ENCODE data around the gene METTL4.

Gene METTL4

DNA sequence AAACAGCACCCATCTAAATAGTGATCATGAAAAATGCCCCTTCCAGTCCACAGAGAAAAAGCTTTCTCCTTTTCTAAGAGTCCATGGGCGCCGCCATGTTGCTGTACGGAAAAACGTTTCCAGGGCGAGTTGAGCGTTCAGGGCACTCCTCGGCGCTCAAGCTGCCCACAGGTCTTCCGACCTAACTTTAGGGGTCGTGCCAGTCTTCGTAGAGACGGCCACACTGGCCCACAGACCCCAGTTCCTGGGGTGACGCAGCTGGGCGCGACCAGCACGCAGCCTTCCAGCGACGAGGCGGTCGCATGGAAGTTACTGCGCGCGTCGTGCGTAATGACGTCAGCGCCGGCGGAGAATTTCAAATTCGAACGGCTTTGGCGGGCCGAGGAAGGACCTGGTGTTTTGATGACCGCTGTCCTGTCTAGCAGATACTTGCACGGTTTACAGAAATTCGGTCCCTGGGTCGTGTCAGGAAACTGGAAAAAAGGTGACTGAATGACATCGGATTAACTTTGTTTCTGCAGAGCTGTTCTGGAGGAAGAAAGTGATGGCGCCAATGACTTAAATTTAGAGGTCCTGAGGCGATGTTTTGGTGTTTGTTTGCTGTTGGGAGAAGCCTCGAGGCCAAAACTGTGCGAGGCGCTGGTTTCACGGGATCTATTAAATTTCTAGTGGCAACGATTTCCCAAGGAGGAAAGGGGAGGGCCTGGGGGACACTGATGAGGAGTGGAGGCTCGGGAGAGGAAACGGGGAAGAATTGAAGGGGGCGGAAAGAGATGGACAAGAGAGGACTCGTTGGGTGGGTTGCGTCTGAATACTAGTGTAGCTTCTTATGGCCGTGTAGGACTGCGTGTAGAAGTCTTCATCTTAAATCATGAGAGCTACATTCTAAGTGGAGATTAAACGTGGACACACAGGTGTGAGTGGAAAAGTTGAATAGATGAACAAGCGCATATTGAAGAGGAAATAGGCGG lies at the start of gene METTL4, which contains the start of gene NDC80 (continued):
- TF ChIP-seq ZNF114 (tag by site-specific recombination; IDR thresholded peaks at IDR 0.05) (no peak), KLF10 (tag by site-specific recombination; IDR thresholded peaks at IDR 0.05) (no peak), ZNF692 (tag by site-specific recombination; IDR thresholded peaks at IDR 0.05) (peak; percentile 26; the same call in 1 of the 2 replicates), ZNF791 (tag by site-specific recombination; IDR thresholded peaks at IDR 0.05) (no peak), ZBTB17 (tag by site-specific recombination; IDR thresholded peaks at IDR 0.05) (peak; percentile 93), ZNF292 (tag by site-specific recombination; IDR thresholded peaks at IDR 0.05; ENCODE audit: borderline replicate concordance, low read depth) (no peak), ZNF561 (tag by site-specific recombination; IDR thresholded peaks at IDR 0.05; ENCODE audit: borderline replicate concordance) (peak; percentile 52; the same call in 1 of the 2 replicates), ZNF664 (tag by site-specific recombination; IDR thresholded peaks at IDR 0.05) (0 out of 2 replicates have a peak, but pooled peaks have one; percentile 14), SP2 (tag by site-specific recombination; IDR thresholded peaks at IDR 0.05) (peak; percentile 54), AEBP2 (tag by site-specific recombination; IDR thresholded peaks at IDR 0.05; ENCODE audit: borderline replicate concordance) (no peak), MYNN (tag by site-specific recombination; IDR thresholded peaks at IDR 0.05; ENCODE audit: borderline replicate concordance) (no peak), ZBTB48 (tag by site-specific recombination; IDR thresholded peaks at IDR 0.05) (peak; percentile 98), ZSCAN23 (tag by site-specific recombination; IDR thresholded peaks at IDR 0.05) (no peak), ZNF202 (tag by site-specific recombination; IDR thresholded peaks at IDR 0.05; ENCODE audit: borderline replicate concordance) (no peak), ZNF221 (tag by site-specific recombination; IDR thresholded peaks at IDR 0.05; ENCODE audit: borderline replicate concordance) (no peak), ZIC2 (tag by site-specific recombination; IDR thresholded peaks at IDR 0.05) (peak; percentile 71), SP7 (tag by site-specific recombination; IDR thresholded peaks at IDR 0.05) (peak; percentile 68), ZBTB7A (tag by site-specific recombination; IDR thresholded peaks at IDR 0.05; ENCODE audit: low read depth) (peak; percentile 51; the same call in 1 of the 2 replicates), GLIS1 (tag by site-specific recombination; IDR thresholded peaks at IDR 0.05) (no peak)
- TF ChIP-seq, protein P1, sequence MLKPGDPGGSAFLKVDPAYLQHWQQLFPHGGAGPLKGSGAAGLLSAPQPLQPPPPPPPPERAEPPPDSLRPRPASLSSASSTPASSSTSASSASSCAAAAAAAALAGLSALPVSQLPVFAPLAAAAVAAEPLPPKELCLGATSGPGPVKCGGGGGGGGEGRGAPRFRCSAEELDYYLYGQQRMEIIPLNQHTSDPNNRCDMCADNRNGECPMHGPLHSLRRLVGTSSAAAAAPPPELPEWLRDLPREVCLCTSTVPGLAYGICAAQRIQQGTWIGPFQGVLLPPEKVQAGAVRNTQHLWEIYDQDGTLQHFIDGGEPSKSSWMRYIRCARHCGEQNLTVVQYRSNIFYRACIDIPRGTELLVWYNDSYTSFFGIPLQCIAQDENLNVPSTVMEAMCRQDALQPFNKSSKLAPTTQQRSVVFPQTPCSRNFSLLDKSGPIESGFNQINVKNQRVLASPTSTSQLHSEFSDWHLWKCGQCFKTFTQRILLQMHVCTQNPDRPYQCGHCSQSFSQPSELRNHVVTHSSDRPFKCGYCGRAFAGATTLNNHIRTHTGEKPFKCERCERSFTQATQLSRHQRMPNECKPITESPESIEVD (tag by site-specific recombination; IDR thresholded peaks at IDR 0.05): 0 out of 2 replicates have a peak, but pooled peaks have one; percentile 29
- TF ChIP-seq, protein P2, sequence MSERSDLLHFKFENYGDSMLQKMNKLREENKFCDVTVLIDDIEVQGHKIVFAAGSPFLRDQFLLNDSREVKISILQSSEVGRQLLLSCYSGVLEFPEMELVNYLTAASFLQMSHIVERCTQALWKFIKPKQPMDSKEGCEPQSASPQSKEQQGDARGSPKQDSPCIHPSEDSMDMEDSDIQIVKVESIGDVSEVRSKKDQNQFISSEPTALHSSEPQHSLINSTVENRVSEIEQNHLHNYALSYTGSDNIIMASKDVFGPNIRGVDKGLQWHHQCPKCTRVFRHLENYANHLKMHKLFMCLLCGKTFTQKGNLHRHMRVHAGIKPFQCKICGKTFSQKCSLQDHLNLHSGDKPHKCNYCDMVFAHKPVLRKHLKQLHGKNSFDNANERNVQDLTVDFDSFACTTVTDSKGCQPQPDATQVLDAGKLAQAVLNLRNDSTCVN (tag by site-specific recombination; optimal IDR thresholded peaks at IDR 0.05): peak; percentile 60

Data from HEK293 (cell line).